HepG2 (cell line): ENCODE data around the gene SNX21. TPM values are rescaled to one million over a fixed set of nuclear protein-coding genes. Genes with fewer than 3 reads are reported as not detected.

Experiments used
- ARNTL ChIP-seq: sonication (generic); formaldehyde crosslinking; IDR thresholded peaks from 2 replicates; pipeline ENCODE4 v1.4.0; 2020; ENCODE audit warnings: mild to moderate bottlenecking, missing genetic modification reagents
- BCLAF1 ChIP-seq: fragments of 450-650 bp; IDR thresholded peaks from 2 replicates; pipeline ENCODE4 v1.6.1; 2017; ENCODE audit warnings: mild to moderate bottlenecking
- EED ChIP-seq: sonication (generic); formaldehyde crosslinking; IDR thresholded peaks from 2 replicates; pipeline ENCODE4 v1.5.0; 2020; ENCODE audit warnings: mild to moderate bottlenecking, missing genetic modification reagents
- ERF ChIP-seq: IDR thresholded peaks from 2 replicates; pipeline ENCODE4 v1.6.1; 2018; ENCODE audit warnings: missing biosample characterization, missing genetic modification reagents
- HNF4G ChIP-seq, 2 experiments: sonication (generic) in 1 of 2; formaldehyde crosslinking in 1 of 2; IDR thresholded peaks; 2 replicates each; pipeline versions ENCODE4 v1.4.0 to v1.6.1; 2011 to 2020; ENCODE audit warnings: borderline replicate concordance in 2 of 2, low read depth in 2 of 2, mild to moderate bottlenecking in 2 of 2, low read length in 1 of 2, missing genetic modification reagents in 1 of 2, moderate library complexity in 1 of 2
- PCBP1 ChIP-seq: fragments of 200-400 bp; formaldehyde crosslinking; IDR thresholded peaks from 2 replicates; pipeline ENCODE4 v1.6.1; 2017; ENCODE audit warnings: mild to moderate bottlenecking, low read depth, low read length, borderline replicate concordance
- PRDM15 ChIP-seq: sonication (generic); formaldehyde crosslinking; IDR thresholded peaks from 2 replicates; pipeline ENCODE4 v1.4.0; 2020; ENCODE audit warnings: missing genetic modification reagents
- TFDP1 ChIP-seq: IDR thresholded peaks from 2 replicates; pipeline ENCODE4 v1.6.1; 2016; ENCODE audit warnings: missing compliant biosample characterization, missing genetic modification reagents, borderline replicate concordance
- ZFY ChIP-seq: sonication (generic); formaldehyde crosslinking; IDR thresholded peaks from 2 replicates; pipeline ENCODE4 v1.4.0; 2020; ENCODE audit warnings: missing genetic modification reagents
- ZNF33B ChIP-seq: sonication (generic); formaldehyde crosslinking; IDR thresholded peaks from 2 replicates; pipeline ENCODE4 v1.5.1; 2020; ENCODE audit warnings: mild to moderate bottlenecking, missing genetic modification reagents
- ZNF513 ChIP-seq: sonication (generic); formaldehyde crosslinking; conservative IDR thresholded peaks from 2 replicates; pipeline ENCODE4 v1.5.0; 2020; ENCODE audit warnings: missing genetic modification reagents
- ZNF552 ChIP-seq: sonication (generic); formaldehyde crosslinking; IDR thresholded peaks from 2 replicates; pipeline ENCODE4 v1.9.0; 2022; ENCODE audit warnings: missing genetic modification reagents, mild to moderate bottlenecking, borderline replicate concordance
- ZNF557 ChIP-seq: sonication (generic); formaldehyde crosslinking; IDR thresholded peaks from 2 replicates; pipeline ENCODE4 v1.4.0; 2020; ENCODE audit warnings: missing genetic modification reagents
- ZNF558 ChIP-seq: sonication (generic); formaldehyde crosslinking; IDR thresholded peaks from 2 replicates; pipeline ENCODE4 v1.9.0; 2022; ENCODE audit warnings: mild to moderate bottlenecking, missing genetic modification reagents, borderline replicate concordance
- ZNF572 ChIP-seq: sonication (generic); formaldehyde crosslinking; IDR thresholded peaks from 2 replicates; pipeline ENCODE4 v1.5.1; 2020; ENCODE audit warnings: mild to moderate bottlenecking, missing genetic modification reagents
- ZNF740 ChIP-seq: sonication (generic); formaldehyde crosslinking; IDR thresholded peaks from 2 replicates; pipeline ENCODE4 v1.4.0; 2020; ENCODE audit warnings: missing genetic modification reagents
- ZNF775 ChIP-seq: sonication (generic); formaldehyde crosslinking; IDR thresholded peaks from 2 replicates; pipeline ENCODE4 v1.4.0; 2020; ENCODE audit warnings: missing genetic modification reagents, mild to moderate bottlenecking, moderate library complexity, borderline replicate concordance
- ZNF883 ChIP-seq: sonication (generic); formaldehyde crosslinking; IDR thresholded peaks from 2 replicates; pipeline ENCODE4 v1.5.1; 2020; ENCODE audit warnings: mild to moderate bottlenecking, missing genetic modification reagents; ENCODE audit errors: not compliant biosample characterization
- polyA plus RNA-seq, 8 experiments: library from polyadenylated mRNA; depleted of rRNA in 3 of 8; stranded (reverse) in 7 of 8; unstranded in 1 of 8; fragments of >200 nt; fragmentation: Illumina TruSeq in 4 of 8; extraction: Trizol in 4 of 8; gene quantifications; 2 replicates each; pipeline versions ENCODE4 v1.2.1 to v1.2.3, GENCODE V29; 2011 to 2016; ENCODE audit warnings: low read depth in 4 of 8, missing spikeins in 1 of 8, mixed read lengths in 1 of 8; ENCODE audit not compliant: insufficient read depth in 1 of 8
- total RNA-seq, 5 experiments: library from RNA; depleted of rRNA; stranded (reverse); fragments of >200 nt; fragmentation: Illumina TruSeq; extraction: Trizol; gene quantifications; 2 replicates each; pipeline ENCODE4 v1.2.3, GENCODE V29; 2016; ENCODE audit warnings: low read depth in 1 of 5

The SNX21 gene
- total and polyA plus RNA-seq, 2 of the 13 experiments (the other 11 are each of a cell fraction or from before 2014, with no cell fraction given), result 7.7 to 12.8 TPM

GRCh38 chr20:45823949-45824835 is 9.4 kb upstream of the SNX21 start (continued):
- TF ChIP-seq BCLAF1 (no peak), ERF (CRISPR knock-in tag) (peak; percentile 27; the same call in 1 of the 2 replicates), PCBP1 (peak; percentile 91; the same call in 1 of the 2 replicates), ZNF883 (CRISPR knock-in tag) (no peak), ZNF558 (CRISPR knock-in tag) (no peak), ZFY (CRISPR knock-in tag) (peak; percentile 27; the same call in 1 of the 2 replicates), ARNTL (CRISPR knock-in tag) (no peak), ZNF33B (CRISPR knock-in tag) (no peak), ZNF775 (no peak), PRDM15 (no peak), ZNF557 (no peak), ZNF740 (CRISPR knock-in tag) (peak; percentile 84), EED (CRISPR knock-in tag) (0 out of 2 replicates have a peak, but pooled peaks have one; percentile 32), ZNF572 (CRISPR knock-in tag) (peak; percentile 95), TFDP1 (peak; percentile 53; the same call in 1 of the 2 replicates), ZNF513 (no peak), ZNF552 (CRISPR knock-in tag) (no peak), HNF4G (IDR thresholded peaks at IDR 0.05; ENCODE audit: borderline replicate concordance, low read depth, low read length) (no peak), HNF4G (CRISPR knock-in tag; IDR thresholded peaks at IDR 0.05; ENCODE audit: borderline replicate concordance, low read depth) (no peak)
